ENCODE measurements around the gene ATP11A.

ATP11A gene

GRCh38 chr13:112902669-112903068, 212.8 kb downstream of the ATP11A start:
- no peak overlapping the region for H3K4me3 ChIP-seq (ENCODE audit: low read length)
- DNase-seq (ENCODE audit: low read depth) = no peak
- no peak for TF ChIP-seq CTCF (conservative IDR thresholded peaks at IDR 0.05; ENCODE audit: low read length)

GRCh38 chr13:112903071-112903577, 213.3 kb downstream of the ATP11A start:
- DNase-seq (ENCODE audit: low read depth) = no peak
- no peak for TF ChIP-seq CTCF (conservative IDR thresholded peaks at IDR 0.05; ENCODE audit: low read length)
- no peak overlapping the region for H3K4me3 ChIP-seq (ENCODE audit: low read length)

GRCh38 chr13:112903606-112904195, 213.9 kb downstream of the ATP11A start:
- DNase-seq (ENCODE audit: low read depth) = no peak
- no peak overlapping the region for H3K4me3 ChIP-seq (ENCODE audit: low read length)
- no peak for TF ChIP-seq CTCF (conservative IDR thresholded peaks at IDR 0.05; ENCODE audit: low read length)

- no peak for DNase-seq (ENCODE audit: low read depth)
- no peak overlapping the region for H3K4me3 ChIP-seq (ENCODE audit: low read length)
- no peak for TF ChIP-seq CTCF (conservative IDR thresholded peaks at IDR 0.05; ENCODE audit: low read length)
Measured at GRCh38 chr13:112904436-112904960, 214.7 kb downstream of the ATP11A start.

- no peak for DNase-seq (ENCODE audit: low read depth)
- no peak for TF ChIP-seq CTCF (conservative IDR thresholded peaks at IDR 0.05; ENCODE audit: low read length)
- H3K4me3 ChIP-seq (ENCODE audit: low read length) = no peak overlapping the region
Measured at GRCh38 chr13:112905086-112905485, 215.2 kb downstream of the ATP11A start.

GRCh38 chr13:112905619-112905989, 215.8 kb downstream of the ATP11A start:
- no peak for DNase-seq (ENCODE audit: low read depth)
- no peak overlapping the region for H3K4me3 ChIP-seq (ENCODE audit: low read length)
- TF ChIP-seq CTCF (conservative IDR thresholded peaks at IDR 0.05; ENCODE audit: low read length) = no peak

GRCh38 chr13:112905990-112906641, 216.3 kb downstream of the ATP11A start:
- no peak for DNase-seq (ENCODE audit: low read depth)
- H3K4me3 ChIP-seq (ENCODE audit: low read length) = no peak overlapping the region
- no peak for TF ChIP-seq CTCF (conservative IDR thresholded peaks at IDR 0.05; ENCODE audit: low read length)
